H9 (cell line): Measurements from ENCODE around the gene TMEM51. TPM values are rescaled to one million over a fixed set of nuclear protein-coding genes. Genes with fewer than 3 reads are reported as not detected.

Source experiments
- DNase-seq: peaks from one replicate; pipeline ENCODE4 v3.0.0-alpha.2; 2017
- H2AFZ ChIP-seq: one replicate; pipeline ENCODE4 v1.6.1; 2013; ENCODE audit warnings: mild to moderate bottlenecking, low read length, control low read depth, moderate library complexity
- H2AK5ac ChIP-seq: 2 replicates; pipeline ENCODE4 v1.6.1; 2013; ENCODE audit warnings: low read length, control low read depth, mixed read lengths; ENCODE audit not compliant: insufficient read length
- H2BK120ac ChIP-seq: one replicate; pipeline ENCODE4 v1.6.1; 2013; ENCODE audit warnings: low read depth, mild to moderate bottlenecking, low read length, control low read depth, inconsistent platforms; ENCODE audit not compliant: poor library complexity, severe bottlenecking
- H2BK12ac ChIP-seq: 2 replicates; pipeline ENCODE4 v1.6.1; 2013; ENCODE audit warnings: low read length, control low read depth, mixed read lengths, low read depth; ENCODE audit not compliant: insufficient read length
- H2BK15ac ChIP-seq: 2 replicates; pipeline ENCODE4 v1.6.1; 2013; ENCODE audit warnings: low read depth, low read length, control low read depth
- H2BK20ac ChIP-seq: one replicate; pipeline ENCODE4 v1.6.1; 2013; ENCODE audit warnings: low read depth, mild to moderate bottlenecking, low read length, control low read depth, inconsistent platforms; ENCODE audit not compliant: poor library complexity, severe bottlenecking
- H2BK5ac ChIP-seq: 2 replicates; pipeline ENCODE4 v1.6.1; 2013; ENCODE audit warnings: low read length, control low read depth, mixed read lengths; ENCODE audit not compliant: insufficient read length
- H3K14ac ChIP-seq: 2 replicates; pipeline ENCODE4 v1.6.1; 2013; ENCODE audit warnings: low read length, control low read depth; ENCODE audit not compliant: insufficient read depth
- H3K18ac ChIP-seq: 2 replicates; pipeline ENCODE4 v1.6.1; 2013; ENCODE audit warnings: low read depth, mild to moderate bottlenecking, mixed read lengths, low read length, control low read depth; ENCODE audit not compliant: insufficient read length
- H3K23ac ChIP-seq: 2 replicates; pipeline ENCODE4 v1.6.1; 2013; ENCODE audit warnings: low read length, control low read depth, mixed read lengths, low read depth; ENCODE audit not compliant: insufficient read length
- H3K23me2 ChIP-seq: 2 replicates; pipeline ENCODE4 v1.6.1; 2013; ENCODE audit warnings: low read depth, mild to moderate bottlenecking, mixed read lengths, low read length, control low read depth; ENCODE audit not compliant: insufficient read length, poor library complexity, severe bottlenecking
- H3K27ac ChIP-seq: 2 replicates; pipeline ENCODE4 v1.5.1; 2013; ENCODE audit warnings: low read length, control low read depth, mixed read lengths, low read depth; ENCODE audit not compliant: insufficient read length
- H3K27me3 ChIP-seq: 2 replicates; pipeline ENCODE4 v1.6.1; 2013; ENCODE audit warnings: low read length, control low read depth, inconsistent platforms; ENCODE audit not compliant: insufficient read depth
- H3K4ac ChIP-seq: 2 replicates; pipeline ENCODE4 v1.6.1; 2013; ENCODE audit warnings: low read depth, mild to moderate bottlenecking, control low read depth, inconsistent platforms, low read length, moderate library complexity
- H3K4me1 ChIP-seq: 2 replicates; pipeline ENCODE4 v1.6.1; 2013; ENCODE audit warnings: low read length, control low read depth, inconsistent platforms; ENCODE audit not compliant: insufficient read depth
- H3K4me2 ChIP-seq: 2 replicates; pipeline ENCODE4 v1.6.1; 2013; ENCODE audit warnings: low read length, control low read depth, mixed read lengths; ENCODE audit not compliant: insufficient read length, insufficient read depth
- H3K56ac ChIP-seq: 2 replicates; pipeline ENCODE4 v1.6.1; 2013; ENCODE audit warnings: low read depth, mild to moderate bottlenecking, mixed read lengths, low read length, control low read depth; ENCODE audit not compliant: insufficient read length
- H3K79me1 ChIP-seq: 2 replicates; pipeline ENCODE4 v1.6.1; 2013; ENCODE audit warnings: low read depth, mild to moderate bottlenecking, moderate library complexity, low read length, control low read depth, inconsistent platforms; ENCODE audit not compliant: insufficient read depth, poor library complexity, severe bottlenecking
- H3K79me2 ChIP-seq: 2 replicates; pipeline ENCODE4 v1.6.1; 2013; ENCODE audit warnings: low read length, control low read depth, inconsistent platforms; ENCODE audit not compliant: insufficient read depth
- H3K9ac ChIP-seq: 2 replicates; pipeline ENCODE4 v1.6.1; 2013; ENCODE audit warnings: low read length, control low read depth, mixed read lengths; ENCODE audit not compliant: insufficient read length; ENCODE audit errors: extremely low read depth
- H3K9me3 ChIP-seq: one replicate; pipeline ENCODE4 v1.6.1; 2013; ENCODE audit warnings: low read depth, low read length, inconsistent platforms; ENCODE audit not compliant: control insufficient read depth
- H3T11ph ChIP-seq: one replicate; pipeline ENCODE4 v1.6.1; 2013; ENCODE audit warnings: mild to moderate bottlenecking, low read length, control low read depth, inconsistent platforms
- H4K20me1 ChIP-seq: one replicate; pipeline ENCODE4 v1.6.1; 2013; ENCODE audit not compliant: control insufficient read depth, insufficient read length, insufficient read depth
- H4K5ac ChIP-seq: 2 replicates; pipeline ENCODE4 v1.6.1; 2013; ENCODE audit warnings: low read depth, mild to moderate bottlenecking, mixed read lengths, low read length, control low read depth; ENCODE audit not compliant: insufficient read length
- H4K8ac ChIP-seq: replicated peaks from 2 replicates; pipeline ENCODE4 v1.6.1; 2013; ENCODE audit warnings: low read length, control low read depth, mixed read lengths, low read depth; ENCODE audit not compliant: insufficient read length
- H4K91ac ChIP-seq: 2 replicates; pipeline ENCODE4 v1.6.1; 2013; ENCODE audit warnings: low read depth, mild to moderate bottlenecking, moderate library complexity, mixed read lengths, low read length, control low read depth; ENCODE audit not compliant: insufficient read length
- H3K27ac Mint-ChIP-seq, 3 experiments: 2 replicates in 2 of 3; 3 replicates in 1 of 3; pipeline ENCODE4 v1.8.0; 2020 to 2021; ENCODE audit warnings: mixed read lengths in 3 of 3, mild to moderate bottlenecking in 1 of 3, moderate library complexity in 1 of 3
- H3K27me3 Mint-ChIP-seq: 2 replicates; pipeline ENCODE4 v1.8.0; 2021; ENCODE audit warnings: low read depth, mild to moderate bottlenecking, moderate library complexity, mixed read lengths
- H3K36me3 Mint-ChIP-seq, 3 experiments: 2 replicates in 2 of 3; 3 replicates in 1 of 3; pipeline ENCODE4 v1.8.0; 2020 to 2021; ENCODE audit warnings: low read depth in 3 of 3, mixed read lengths in 3 of 3; ENCODE audit not compliant: insufficient read depth in 1 of 3
- H3K4me1 Mint-ChIP-seq, 2 experiments: 2 replicates each; pipeline ENCODE4 v1.8.0; 2020; ENCODE audit warnings: mixed read lengths in 2 of 2
- H3K4me3 Mint-ChIP-seq, 2 experiments: 2 replicates in 1 of 2; 3 replicates in 1 of 2; pipeline ENCODE4 v1.8.0; 2020 to 2021; ENCODE audit warnings: mild to moderate bottlenecking in 2 of 2, mixed read lengths in 2 of 2, moderate library complexity in 1 of 2
- H3K9me3 Mint-ChIP-seq, 2 experiments: 2 replicates in 1 of 2; 3 replicates in 1 of 2; pipeline ENCODE4 v1.8.0; 2020; ENCODE audit warnings: mild to moderate bottlenecking in 2 of 2, mixed read lengths in 2 of 2, moderate library complexity in 1 of 2
- WGBS: extraction: QIAGEN DNeasy Blood & Tissue Kit; methylation state at CpG from one replicate; pipeline ENCODE4 v1.1.7; 2013; ENCODE audit warnings: missing lambda C conversion rate, low lambda C conversion rate, mixed read lengths; ENCODE audit not compliant: insufficient read length; ENCODE audit errors: extremely low coverage; 5-methylcytosine and 5-hydroxymethylcytosine counted together
- total RNA-seq: library from RNA; stranded (reverse); gene quantifications from 2 replicates; pipeline ENCODE4 v1.2.1, GENCODE V29; 2021
- TF ChIP-seq, protein P1 (sequence below): fragments of 200-600 bp; sonication (generic); conservative IDR thresholded peaks from 3 replicates; pipeline ENCODE4 v1.8.0; 2021; ENCODE audit warnings: antibody characterized with exemption, mild to moderate bottlenecking

TMEM51 gene
- total RNA-seq, 1 experiment from 2014 or later, result 4.6 TPM

DNA sequence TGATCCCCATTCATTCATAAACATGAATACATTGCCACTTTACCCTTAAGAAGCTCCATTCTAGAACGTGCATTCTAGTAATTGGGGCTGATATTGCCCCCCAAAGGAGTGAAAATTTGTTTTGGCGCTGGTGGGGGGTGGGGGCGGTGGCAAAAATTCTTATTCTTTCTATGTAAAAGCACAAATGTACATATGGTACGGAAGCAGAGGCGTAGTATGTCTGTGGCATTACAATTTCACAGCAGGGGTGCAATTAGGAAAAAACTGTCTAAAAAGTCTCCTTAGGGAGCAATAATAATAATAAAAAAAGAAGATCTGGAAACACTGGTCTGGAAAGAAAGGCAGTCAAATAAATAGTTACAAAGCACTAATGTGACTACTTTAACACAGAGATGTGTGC, 40.4 kb upstream of the TMEM51 start:
- Mint-ChIP-seq H3K36me3 (no peaks in the 10 kb centered on the region), H3K27ac (no peak overlapping the region), H3K9me3 (no peaks in the 10 kb centered on the region), H3K4me1 (peaks cover 26 to 31% of the 10 kb centered on the region in 2 experiments), H3K4me3 (no peak overlapping the region), H3K27me3 (peaks cover 15% of the 10 kb centered on the region)
- H3K23ac ChIP-seq, result no peak overlapping the region
- no peak overlapping the region for H2BK15ac ChIP-seq
- H3K18ac ChIP-seq, result no peak overlapping the region
- no peak overlapping the region for H2BK20ac ChIP-seq
- no peak overlapping the region for H3T11ph ChIP-seq
- no peaks in the 10 kb centered on the region for H3K9me3 ChIP-seq
- H3K4me1 ChIP-seq, result peaks cover 7% of the 10 kb centered on the region; the same call in 1 of the 2 replicates
- no CpG with 5 or more reads among the region's 5 CpGs for WGBS
- H4K91ac ChIP-seq, result no peak overlapping the region
- no peak overlapping the region for H2AK5ac ChIP-seq
- no peaks in the 10 kb centered on the region for H4K20me1 ChIP-seq
- no peak overlapping the region for H3K27ac ChIP-seq
- H3K4me2 ChIP-seq, result no peak overlapping the region
- no peak overlapping the region for H4K8ac ChIP-seq
- H3K79me1 ChIP-seq, result no peaks in the 10 kb centered on the region
- no peak overlapping the region for H2BK5ac ChIP-seq
- no peak overlapping the region for H2AFZ ChIP-seq
- TF ChIP-seq, protein P1, sequence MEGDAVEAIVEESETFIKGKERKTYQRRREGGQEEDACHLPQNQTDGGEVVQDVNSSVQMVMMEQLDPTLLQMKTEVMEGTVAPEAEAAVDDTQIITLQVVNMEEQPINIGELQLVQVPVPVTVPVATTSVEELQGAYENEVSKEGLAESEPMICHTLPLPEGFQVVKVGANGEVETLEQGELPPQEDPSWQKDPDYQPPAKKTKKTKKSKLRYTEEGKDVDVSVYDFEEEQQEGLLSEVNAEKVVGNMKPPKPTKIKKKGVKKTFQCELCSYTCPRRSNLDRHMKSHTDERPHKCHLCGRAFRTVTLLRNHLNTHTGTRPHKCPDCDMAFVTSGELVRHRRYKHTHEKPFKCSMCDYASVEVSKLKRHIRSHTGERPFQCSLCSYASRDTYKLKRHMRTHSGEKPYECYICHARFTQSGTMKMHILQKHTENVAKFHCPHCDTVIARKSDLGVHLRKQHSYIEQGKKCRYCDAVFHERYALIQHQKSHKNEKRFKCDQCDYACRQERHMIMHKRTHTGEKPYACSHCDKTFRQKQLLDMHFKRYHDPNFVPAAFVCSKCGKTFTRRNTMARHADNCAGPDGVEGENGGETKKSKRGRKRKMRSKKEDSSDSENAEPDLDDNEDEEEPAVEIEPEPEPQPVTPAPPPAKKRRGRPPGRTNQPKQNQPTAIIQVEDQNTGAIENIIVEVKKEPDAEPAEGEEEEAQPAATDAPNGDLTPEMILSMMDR, result no peak
- no peak overlapping the region for H3K9ac ChIP-seq
- no peak overlapping the region for H3K14ac ChIP-seq
- H2BK120ac ChIP-seq, result no peak overlapping the region
- no peak overlapping the region for H3K56ac ChIP-seq
- H4K5ac ChIP-seq, result no peak overlapping the region
- H2BK12ac ChIP-seq, result no peak overlapping the region
- no peak overlapping the region for H3K4ac ChIP-seq
- H3K79me2 ChIP-seq, result no peaks in the 10 kb centered on the region
- no peaks in the 10 kb centered on the region for H3K23me2 ChIP-seq
- DNase-seq, result no peak
- H3K27me3 ChIP-seq, result no peaks in the 10 kb centered on the region
